Panc1 (cell line): Measurements from ENCODE around the gene ERBB3. TPM values are rescaled to one million over a fixed set of nuclear protein-coding genes. Genes with fewer than 3 reads are reported as not detected.

Experiments
- ATAC-seq: fragments of 200-7000 bp; cut with Tn5 transposase; 2 replicates; pipeline ENCODE4 v1.9.1; 2020; ENCODE audit warnings: mild to moderate bottlenecking, moderate library complexity
- Bru-seq: library from RNA; stranded (reverse); fragments of 400-500 nt; gene quantifications from one replicate; lab custom pipeline; 2021; lab: Mats Ljungman, UMichigan
- BruChase-seq, 2 experiments: library from RNA; stranded (reverse); fragments of 400-500 nt; gene quantifications; one replicate each; lab custom pipeline; 2021; lab: Mats Ljungman, UMichigan
- BruUV-seq: library from RNA; stranded (reverse); fragments of 400-500 nt; replicated peaks from 2 replicates; lab custom pipeline; 2021; lab: Mats Ljungman, UMichigan
- CTCF ChIA-PET: fragments of 300-600 bp; sonication (Branson Sonifier 250); formaldehyde crosslinking; loops from one replicate; lab custom pipeline; 2022; ENCODE audit warnings: antibody characterized with exemption; lab: Charles Lee
- POLR2A ChIA-PET: fragments of 300-600 bp; sonication (Branson Sonifier 250); formaldehyde crosslinking; loops from one replicate; lab custom pipeline; 2022; ENCODE audit warnings: antibody characterized with exemption; lab: Charles Lee
- DNase-seq: peaks from one replicate; pipeline ENCODE4 v3.0.0-alpha.2; 2010; ENCODE audit warnings: low read depth, low spot score
- H3K27ac ChIP-seq: 2 replicates; pipeline ENCODE4 v1.5.1; 2011; ENCODE audit warnings: mild to moderate bottlenecking, low read length, inconsistent platforms
- H3K27me3 ChIP-seq: fragments of 200-500 bp; sonication (Bioruptor generic); 2 replicates; pipeline ENCODE4 v1.6.0; 2014; ENCODE audit warnings: low read length, inconsistent platforms; ENCODE audit not compliant: control insufficient read depth, insufficient read depth
- H3K36me3 ChIP-seq: fragments of 200-500 bp; sonication (Bioruptor generic); 2 replicates; pipeline ENCODE4 v1.5.1; 2014; ENCODE audit warnings: inconsistent platforms, mild to moderate bottlenecking, low read length, moderate library complexity; ENCODE audit not compliant: control insufficient read depth, insufficient read depth
- H3K4me1 ChIP-seq: 2 replicates; pipeline ENCODE4 v1.5.1; 2011; ENCODE audit warnings: inconsistent platforms, mild to moderate bottlenecking, low read length, moderate library complexity; ENCODE audit not compliant: control insufficient read depth, insufficient read depth
- H3K4me3 ChIP-seq, 2 experiments: 2 replicates each; pipeline ENCODE4 v1.5.1; 2011 to 2012; ENCODE audit warnings: low read depth in 2 of 2, low read length in 2 of 2, mild to moderate bottlenecking in 2 of 2, inconsistent platforms in 1 of 2, moderate library complexity in 1 of 2
- H3K9me3 ChIP-seq: fragments of 200-500 bp; sonication (Bioruptor generic); 2 replicates; pipeline ENCODE4 v1.5.1; 2014; ENCODE audit warnings: low read depth, mild to moderate bottlenecking, inconsistent platforms, low read length, moderate library complexity; ENCODE audit not compliant: control insufficient read depth, insufficient read depth
- CTCF ChIP-seq: fragments of 450-650 bp; IDR thresholded peaks from 2 replicates; pipeline ENCODE4 v1.5.1; 2017; ENCODE audit warnings: mild to moderate bottlenecking
- POLR2AphosphoS5 ChIP-seq: IDR thresholded peaks from 2 replicates; pipeline ENCODE4 v1.6.1; 2012; ENCODE audit warnings: mild to moderate bottlenecking, low read depth, low read length, moderate library complexity
- REST ChIP-seq, 2 experiments: IDR thresholded peaks; 2 replicates each; pipeline ENCODE4 v1.6.1; 2011 to 2012; ENCODE audit warnings: low read depth in 2 of 2, control low read depth in 1 of 2, low read length in 1 of 2, mild to moderate bottlenecking in 1 of 2, moderate library complexity in 1 of 2; ENCODE audit not compliant: insufficient read depth in 1 of 2
- SIN3A ChIP-seq: IDR thresholded peaks from 2 replicates; pipeline ENCODE4 v1.6.1; 2012; ENCODE audit warnings: low read depth, mild to moderate bottlenecking, low read length, moderate library complexity, borderline replicate concordance; ENCODE audit not compliant: insufficient read depth
- TCF7L2 ChIP-seq: IDR thresholded peaks from 2 replicates; pipeline ENCODE4 v1.6.1; 2011; ENCODE audit warnings: mild to moderate bottlenecking, low read depth, low read length, inconsistent platforms
- in situ Hi-C: cut with HindIII; loops from 2 replicates; pipeline ENCODE4 v1.10.0; 2016; ENCODE audit warnings: low sequenced_read_pairs, low pct_unique_long_range_greater_than_20kb
- intact Hi-C: fragments of 100-400 bp; cut with micrococcal nuclease; formaldehyde crosslinking; loops from one replicate; pipeline ENCODE4 v1.10.0; 2022; ENCODE audit not compliant: unreplicated experiment
- long read RNA-seq: library from polyadenylated mRNA; unstranded; transcript quantifications from one replicate; pipeline ENCODE4 v2.0.0, GENCODE V29; 2021; ENCODE audit not compliant: unreplicated experiment
- polyA plus RNA-seq: library from polyadenylated mRNA; unstranded; fragments of >200 nt; gene quantifications from one replicate; pipeline ENCODE4 v1.2.1, GENCODE V29; 2012; ENCODE audit warnings: missing spikeins; ENCODE audit not compliant: insufficient read length
- total RNA-seq: library from RNA; stranded (reverse); gene quantifications from one replicate; pipeline ENCODE4 v1.2.1, GENCODE V29; 2021; ENCODE audit not compliant: unreplicated experiment

Gene ERBB3
- total RNA-seq: 0.90 TPM
- polyA plus RNA-seq: 1.7 TPM
- percentile 26 among the genes with signal in this experiment for Bru-seq, nascent RNA
- BruChase-seq, experiment 1, labeled RNA remaining after a 2-hour chase: percentile 29 among the genes with signal in this experiment
- BruChase-seq, experiment 2, labeled RNA remaining after a 6-hour chase: percentile 35 among the genes with signal in this experiment
- long read RNA-seq, partial matches to known transcripts: 1 of 1 reads
- long read RNA-seq, other reads (novel, unspliced or antisense): 0 of 1 reads

- no TSS peak for BruUV-seq
- H3K9me3 ChIP-seq: no peaks in the 10 kb centered on the region
- ChIA-PET CTCF (no interaction called here), POLR2A (interaction anchor here (0.5 kb wide), 1 partner anchor 30 kb away, joined by 4 read pairs; no protein-coding TSS in a partner anchor)
- peak within 1 kb of the TSS; percentile 82 for H3K27ac ChIP-seq
- ATAC-seq (peak; percentile 69), DNase-seq (peak; percentile 36)
- no peak for TF ChIP-seq CTCF
- no peak for TF ChIP-seq POLR2AphosphoS5
- no peak for TF ChIP-seq SIN3A
- TF ChIP-seq REST (IDR thresholded peaks at IDR 0.05; ENCODE audit: insufficient read depth in 1 of 2, low read depth in 2 of 2, low read length in 1 of 2): no peak
- no peak for TF ChIP-seq TCF7L2
- H3K4me3 ChIP-seq: peak within 1 kb of the TSS; percentile 58 to 84
- in situ Hi-C loops: no loop called here
- no peaks in the 10 kb centered on the region for H3K27me3 ChIP-seq
- intact Hi-C loops: no loop called here
- no peaks in the 10 kb centered on the region; the same call in 1 of the 2 replicates for H3K36me3 ChIP-seq
- H3K4me1 ChIP-seq: peaks cover 6% of the 10 kb centered on the region
Observed at GRCh38 chr12:56079723-56080555, at the start of gene ERBB3. Gene ERBB3, plus strand, starts transcription at chr12:56080165. Its CDS starts 136 bp downstream, at chr12:56080301.

- no peaks in the 10 kb centered on the region for H3K27me3 ChIP-seq
- in situ Hi-C loops: no loop called here
- no peak for DNase-seq
Observed at GRCh38 chr12:56031987-56032386, 48.0 kb upstream of the ERBB3 start.

More at GRCh38 chr12:56031987-56032386, 48.0 kb upstream of the ERBB3 start:
- Histone ChIP-seq H3K27ac (no peak overlapping the region), H3K36me3 (no peaks in the 10 kb centered on the region), H3K4me3 (no peak overlapping the region), H3K4me1 (no peaks in the 10 kb centered on the region), H3K9me3 (no peaks in the 10 kb centered on the region)
- ChIA-PET POLR2A (no interaction called here), CTCF (no interaction called here)
- intact Hi-C loops: no loop called here
- no TSS peak for BruUV-seq
- no peak for TF ChIP-seq TCF7L2
- TF ChIP-seq CTCF: no peak
- no peak for TF ChIP-seq POLR2AphosphoS5
- TF ChIP-seq REST (IDR thresholded peaks at IDR 0.05; ENCODE audit: insufficient read depth in 1 of 2, low read depth in 2 of 2, low read length in 1 of 2): no peak
- no peak for TF ChIP-seq SIN3A
- ATAC-seq: no peak
